Measurements from ENCODE around the gene POMGNT1.

POMGNT1 gene

DNA sequence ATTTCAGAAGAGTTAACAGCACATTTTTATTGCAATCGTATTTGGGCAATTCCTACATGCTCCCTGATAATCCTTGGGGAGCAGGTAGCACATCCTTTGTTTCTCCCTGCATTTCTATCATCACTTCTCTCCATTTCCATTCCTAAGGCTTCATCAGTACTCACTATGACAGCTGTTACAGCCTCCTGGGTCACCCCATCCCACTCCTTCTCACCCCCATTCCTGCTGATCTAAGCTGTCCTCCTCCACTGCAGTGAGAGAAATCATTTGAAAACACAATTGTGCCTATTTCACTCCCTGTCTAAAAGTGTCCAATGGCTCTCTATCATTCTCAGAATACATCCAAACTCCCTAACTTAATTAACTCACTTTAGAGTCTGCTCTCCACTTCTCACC is 40.3 kb downstream of the POMGNT1 start:
- no peak for DNase-seq (ENCODE audit: low spot score)

GRCh38 chr1:46153732-46154131 is 44.5 kb downstream of the POMGNT1 start:
- DNase-seq (ENCODE audit: low spot score), result no peak

GRCh38 chr1:46153228-46153627 is 45.0 kb downstream of the POMGNT1 start:
- no peak for DNase-seq (ENCODE audit: low spot score)

GRCh38 chr1:46152016-46152415 is 46.2 kb downstream of the POMGNT1 start:
- no peak for DNase-seq (ENCODE audit: low spot score)

DNA sequence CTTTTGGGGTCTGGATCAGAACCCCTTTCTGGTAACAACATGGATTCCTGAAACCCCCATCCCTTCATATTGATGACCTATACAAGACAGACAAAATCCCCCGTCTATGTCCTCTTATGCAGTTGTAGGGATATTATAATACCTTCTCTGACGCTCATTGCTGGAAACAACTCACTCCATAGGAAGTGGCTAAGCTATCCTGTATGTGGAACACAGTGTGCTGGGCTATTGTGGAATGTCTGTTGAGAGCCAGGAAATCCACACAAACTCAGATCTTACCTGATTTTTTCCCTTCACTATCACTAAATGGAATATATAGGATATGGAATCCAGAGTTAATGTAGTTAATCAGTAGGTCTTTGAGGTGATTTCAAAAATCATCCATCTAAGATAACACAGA is 48.1 kb downstream of the POMGNT1 start:
- DNase-seq (ENCODE audit: low spot score), result no peak

DNA sequence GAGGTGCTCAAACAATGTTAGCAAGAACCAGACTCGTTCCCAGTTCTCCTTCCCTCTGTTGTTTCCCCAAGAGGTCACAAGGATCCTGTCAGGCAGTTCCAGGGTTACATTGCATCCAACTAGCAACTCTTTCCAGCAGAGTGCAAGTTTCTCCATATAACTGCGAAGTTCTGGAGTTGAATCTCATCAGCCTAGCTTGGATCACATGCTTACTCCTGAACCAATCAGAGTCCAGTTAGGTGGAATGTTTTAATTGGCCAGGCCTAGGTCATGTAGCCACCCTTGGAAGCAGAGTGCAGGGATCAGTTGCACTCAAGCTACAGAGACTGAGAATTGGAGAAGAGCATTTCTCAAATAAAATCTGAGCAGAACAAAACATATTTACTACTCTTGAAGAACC is 49.9 kb downstream of the POMGNT1 start:
- DNase-seq (ENCODE audit: low spot score), result no peak
